GM18873 (cell line): Measurements from ENCODE around the gene HSP90AB1.
A peak's percentile ranks its signal among the peaks of the same experiment; 100 is the strongest.

Experiments used
- ATAC-seq: cut with Tn5 transposase; IDR thresholded peaks from one replicate; pipeline ENCODE4 v1.9.1; 2021; ENCODE audit warnings: mild to moderate bottlenecking, moderate library complexity, moderate number of reproducible peaks; ENCODE audit not compliant: unreplicated experiment, low FRiP score

HSP90AB1 gene

DNA sequence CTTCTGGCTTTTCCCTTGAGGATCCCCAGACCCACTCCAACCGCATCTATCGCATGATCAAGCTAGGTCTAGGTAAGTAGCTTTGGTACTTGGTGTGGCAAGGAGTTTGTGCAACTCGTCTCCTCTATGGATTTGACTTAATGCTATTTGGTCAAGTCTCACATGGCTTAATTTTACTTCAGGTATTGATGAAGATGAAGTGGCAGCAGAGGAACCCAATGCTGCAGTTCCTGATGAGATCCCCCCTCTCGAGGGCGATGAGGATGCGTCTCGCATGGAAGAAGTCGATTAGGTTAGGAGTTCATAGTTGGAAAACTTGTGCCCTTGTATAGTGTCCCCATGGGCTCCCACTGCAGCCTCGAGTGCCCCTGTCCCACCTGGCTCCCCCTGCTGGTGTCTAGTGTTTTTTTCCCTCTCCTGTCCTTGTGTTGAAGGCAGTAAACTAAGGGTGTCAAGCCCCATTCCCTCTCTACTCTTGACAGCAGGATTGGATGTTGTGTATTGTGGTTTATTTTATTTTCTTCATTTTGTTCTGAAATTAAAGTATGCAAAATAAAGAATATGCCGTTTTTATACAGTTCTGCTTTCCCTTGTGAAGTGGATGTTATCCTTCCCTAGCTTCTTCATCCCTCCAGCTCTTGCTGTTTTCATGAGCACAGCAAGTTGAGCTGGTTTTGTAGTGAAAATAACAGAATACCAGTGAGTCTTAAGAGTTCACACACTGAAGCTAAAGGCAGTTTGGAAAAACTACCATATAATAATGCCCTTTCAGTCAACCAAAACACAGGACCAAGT, 6.6 kb downstream of the HSP90AB1 start:
- ATAC-seq: no peak

DNA sequence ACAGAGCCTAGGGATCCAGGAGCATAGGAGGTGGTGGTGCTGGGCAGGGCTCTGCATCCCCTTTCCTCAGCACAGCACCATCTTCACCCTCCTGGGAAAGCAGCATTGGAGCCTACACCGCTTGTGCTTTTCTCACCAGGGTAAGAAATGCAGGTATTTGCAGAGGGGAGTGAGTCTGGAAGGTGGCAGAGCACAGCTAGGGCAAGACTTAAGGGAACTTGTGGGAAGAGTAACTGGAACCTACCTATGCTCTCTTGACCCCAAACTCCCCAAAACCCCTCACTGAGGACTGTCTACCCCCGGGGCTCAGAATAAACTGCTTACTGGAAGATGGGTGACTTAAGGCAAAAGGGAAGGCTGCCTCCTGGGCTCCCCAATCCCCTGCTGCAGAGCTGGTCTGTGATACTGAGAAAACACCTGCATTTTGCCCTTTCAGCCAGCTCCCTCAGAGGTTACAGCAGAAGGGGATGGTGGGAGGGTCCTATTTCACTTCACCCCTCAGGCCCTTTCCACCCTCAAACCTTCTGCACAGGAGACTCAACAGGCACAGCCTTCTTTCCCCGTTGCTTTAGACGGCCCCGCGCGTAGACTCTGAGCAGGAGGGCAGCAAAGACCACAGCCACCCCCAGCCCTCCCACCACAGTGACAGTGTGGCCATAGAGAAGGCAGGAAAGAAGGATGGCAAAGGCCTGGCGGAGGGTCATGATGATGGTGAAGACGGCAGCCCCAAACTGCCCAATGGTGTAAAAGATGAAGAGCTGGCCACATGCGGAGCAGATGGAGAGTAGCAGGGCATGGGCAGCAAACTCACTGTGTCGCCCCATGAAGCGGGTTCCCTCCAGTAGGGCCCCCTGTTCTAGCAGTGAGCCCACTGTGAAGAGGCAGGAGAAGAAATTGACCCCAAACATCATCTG, 7.5 kb downstream of the HSP90AB1 start:
- no peak for ATAC-seq

- no peak for ATAC-seq
Measured at GRCh38 chr6:44255105-44255808, 8.4 kb downstream of the HSP90AB1 start.

DNA sequence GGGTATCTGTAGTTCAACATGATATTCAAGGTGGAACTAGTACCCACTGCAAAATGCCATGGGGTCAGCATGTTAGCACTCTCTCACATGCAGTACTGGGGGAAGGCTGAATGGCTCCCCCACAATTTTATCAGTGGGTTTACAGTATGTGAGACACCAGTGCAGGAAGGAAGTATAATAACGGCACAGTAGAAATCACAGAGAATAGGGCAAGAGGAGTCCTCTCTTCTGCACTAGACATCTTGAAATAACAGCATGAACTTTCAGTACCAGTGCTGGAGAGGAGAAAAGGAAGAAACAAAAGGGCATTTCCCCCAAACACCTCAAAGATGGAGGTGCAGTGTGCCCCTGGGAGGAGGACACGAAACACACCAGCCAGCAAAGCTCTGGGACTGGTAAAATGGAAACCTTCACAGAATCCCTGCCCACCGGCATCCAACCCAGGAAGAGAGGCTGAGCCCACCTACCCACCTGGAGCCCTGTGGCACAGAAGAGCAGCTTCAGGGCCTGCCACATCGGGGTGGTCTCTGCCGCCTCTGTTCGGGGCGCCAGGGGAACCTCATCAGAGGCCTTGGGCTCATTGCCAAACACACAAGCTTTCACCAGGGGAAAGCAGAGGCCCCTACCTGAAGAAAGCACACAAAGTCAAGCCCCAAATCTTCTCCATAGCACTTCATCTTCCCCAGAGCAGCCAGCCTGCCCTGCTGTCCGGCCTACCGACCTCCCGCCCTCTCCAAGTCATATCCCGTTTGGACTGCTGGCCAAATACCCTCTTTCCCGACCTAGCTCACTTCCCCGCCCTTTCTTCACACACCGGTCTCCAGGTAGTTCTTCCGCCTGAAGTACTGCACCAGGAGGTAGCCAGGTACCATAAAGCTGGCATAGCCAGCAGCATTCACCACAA, 9.2 kb downstream of the HSP90AB1 start:
- no peak for ATAC-seq

DNA sequence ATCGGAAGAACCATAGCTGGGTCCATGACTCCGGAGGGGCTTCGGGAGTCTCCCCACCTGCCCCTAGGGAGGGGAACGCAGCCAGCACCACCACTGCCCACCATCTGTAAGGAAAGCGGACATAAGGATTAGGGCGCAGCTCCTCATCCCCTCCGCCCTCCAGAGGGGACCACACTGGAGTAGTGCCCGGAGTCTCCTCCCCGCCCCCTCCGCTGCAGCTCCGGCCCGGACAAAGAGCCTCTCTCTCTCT, 9.8 kb downstream of the HSP90AB1 start:
- ATAC-seq: no peak

DNA sequence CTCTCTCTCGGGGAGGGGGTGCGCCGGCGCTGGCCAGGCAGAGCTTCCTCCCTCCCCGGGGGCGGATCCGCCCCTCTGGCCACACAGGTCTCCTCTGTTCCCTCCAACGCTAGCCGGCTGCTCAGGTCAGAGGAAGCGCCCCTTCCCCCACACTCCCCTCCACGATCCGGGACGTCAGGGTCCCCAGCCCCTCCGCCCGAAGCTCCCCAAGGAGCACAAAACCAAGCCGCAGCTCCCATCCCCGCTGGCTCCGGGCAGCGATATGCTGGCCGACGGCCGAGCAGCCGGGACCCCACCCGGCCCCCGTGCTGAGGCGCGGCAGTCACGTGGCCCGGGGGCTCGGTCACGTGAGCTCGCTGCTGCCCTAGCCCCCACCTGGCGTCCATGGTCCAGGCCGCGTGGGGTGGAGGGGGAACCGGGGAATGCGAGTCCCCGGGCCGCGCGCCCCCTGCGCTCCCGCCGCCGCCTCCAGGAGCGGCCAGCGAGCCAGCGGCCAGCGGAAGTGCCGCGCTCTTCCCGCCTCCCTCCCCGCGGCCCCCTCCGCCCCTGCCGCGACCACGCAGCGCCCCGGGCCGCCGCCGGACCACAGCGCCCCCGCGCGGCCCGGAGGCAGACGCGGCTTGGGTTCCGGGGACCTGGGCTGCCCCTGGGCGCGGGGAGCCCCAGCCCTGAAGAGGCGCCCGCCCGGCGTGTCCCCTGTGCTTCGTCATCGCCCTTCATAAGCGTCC, 10.3 kb downstream of the HSP90AB1 start, which contains the start of gene SLC35B2:
TSS of gene SLC35B2 (minus strand) at position 504 of the 728 bp plus-strand sequence. CDS start at position 386, 118 bp downstream.
- ATAC-seq: no peak

DNA sequence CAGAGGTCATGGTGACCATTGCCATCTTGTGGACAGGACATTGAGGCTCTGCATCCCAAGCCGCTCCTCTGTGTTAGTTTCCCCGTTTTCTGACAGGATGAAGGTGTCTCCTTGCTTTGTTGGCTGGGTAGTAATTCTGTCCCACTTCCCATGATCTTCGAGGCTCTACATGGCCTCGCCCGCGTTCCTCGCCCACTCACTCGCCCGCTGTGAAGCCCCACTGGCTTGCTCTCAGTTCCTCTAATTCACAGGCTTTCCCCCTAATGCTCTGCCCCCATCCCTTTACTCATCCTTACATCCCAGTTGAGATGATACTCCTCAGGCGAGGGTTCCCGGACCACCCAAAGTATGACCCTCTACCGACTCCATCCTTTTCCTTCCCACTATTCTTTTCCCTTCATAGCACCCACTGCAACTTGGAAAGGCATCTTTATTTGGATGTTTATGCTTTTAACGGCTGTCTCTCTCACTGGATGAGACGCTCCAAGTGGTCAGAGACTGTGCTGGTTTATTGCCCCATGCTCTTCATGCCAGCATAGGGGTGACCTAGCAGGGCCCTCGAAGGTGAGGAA, 10.9 kb downstream of the HSP90AB1 start:
- no peak for ATAC-seq

DNA sequence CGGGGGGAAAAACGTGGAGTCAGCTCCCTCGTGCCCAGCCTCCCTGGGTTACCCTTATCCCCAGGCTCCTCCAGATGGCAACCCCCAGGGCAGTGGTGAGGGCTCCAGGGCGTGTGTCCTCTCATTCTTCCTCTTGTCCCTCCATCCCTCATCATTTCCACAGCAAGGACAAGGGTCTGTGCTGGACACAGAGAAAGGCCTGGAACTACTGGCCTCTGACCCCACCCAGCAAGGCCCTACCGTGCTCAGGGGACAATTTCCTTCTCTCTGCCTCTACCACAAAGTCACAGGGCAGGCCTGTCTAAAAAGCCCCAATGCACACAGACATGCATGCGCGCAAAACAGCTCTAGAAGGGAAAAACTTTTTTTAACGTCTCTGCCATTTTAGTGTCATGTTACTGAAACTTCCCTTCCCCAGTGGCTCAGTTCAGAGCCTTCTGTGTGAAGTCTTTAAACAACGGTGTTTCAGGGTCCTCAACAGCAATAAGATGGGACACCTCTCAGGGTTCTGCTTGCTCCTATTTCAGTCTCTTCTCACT, 11.5 kb downstream of the HSP90AB1 start:
- no peak for ATAC-seq

DNA sequence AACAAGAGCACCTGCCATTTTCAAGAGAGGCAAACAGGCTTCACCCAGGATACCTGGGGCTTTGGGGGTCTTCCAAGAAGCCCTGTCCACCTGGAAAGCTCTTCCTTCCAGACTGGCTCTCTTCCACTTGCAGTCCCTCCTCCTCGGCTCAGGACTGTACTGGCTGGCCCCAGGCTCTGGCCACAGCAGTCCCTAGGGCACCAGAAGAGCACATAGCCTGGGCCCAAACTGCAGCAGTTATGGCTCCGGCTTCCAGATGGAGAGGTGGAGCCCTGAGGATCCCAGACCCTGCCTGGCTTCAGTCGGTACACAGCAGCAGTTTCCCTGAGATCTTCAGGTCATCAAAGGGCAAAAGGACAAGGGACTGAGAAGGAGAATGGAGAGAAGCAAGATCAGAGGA, 12.0 kb downstream of the HSP90AB1 start:
- no peak for ATAC-seq

DNA sequence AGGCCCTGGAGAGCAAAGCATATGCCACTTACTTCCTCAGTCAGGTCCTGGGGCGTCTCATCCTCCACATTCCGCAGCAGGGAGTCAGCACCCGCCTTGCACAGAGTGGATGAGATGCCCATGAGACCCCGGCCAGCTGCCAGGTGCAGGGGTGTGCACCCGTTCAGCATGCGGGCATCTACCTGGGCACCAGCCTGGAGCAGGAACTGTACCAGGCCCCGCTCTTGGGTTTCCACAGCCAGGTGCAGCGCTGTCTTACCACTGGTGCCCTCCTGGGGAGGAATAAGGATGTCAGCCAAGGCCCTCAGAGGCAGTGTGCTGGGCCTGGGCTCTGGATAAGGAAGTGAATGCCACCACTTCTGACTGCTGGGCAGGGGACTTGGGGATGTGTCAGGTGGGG, 13.1 kb downstream of the HSP90AB1 start:
- no peak for ATAC-seq

DNA sequence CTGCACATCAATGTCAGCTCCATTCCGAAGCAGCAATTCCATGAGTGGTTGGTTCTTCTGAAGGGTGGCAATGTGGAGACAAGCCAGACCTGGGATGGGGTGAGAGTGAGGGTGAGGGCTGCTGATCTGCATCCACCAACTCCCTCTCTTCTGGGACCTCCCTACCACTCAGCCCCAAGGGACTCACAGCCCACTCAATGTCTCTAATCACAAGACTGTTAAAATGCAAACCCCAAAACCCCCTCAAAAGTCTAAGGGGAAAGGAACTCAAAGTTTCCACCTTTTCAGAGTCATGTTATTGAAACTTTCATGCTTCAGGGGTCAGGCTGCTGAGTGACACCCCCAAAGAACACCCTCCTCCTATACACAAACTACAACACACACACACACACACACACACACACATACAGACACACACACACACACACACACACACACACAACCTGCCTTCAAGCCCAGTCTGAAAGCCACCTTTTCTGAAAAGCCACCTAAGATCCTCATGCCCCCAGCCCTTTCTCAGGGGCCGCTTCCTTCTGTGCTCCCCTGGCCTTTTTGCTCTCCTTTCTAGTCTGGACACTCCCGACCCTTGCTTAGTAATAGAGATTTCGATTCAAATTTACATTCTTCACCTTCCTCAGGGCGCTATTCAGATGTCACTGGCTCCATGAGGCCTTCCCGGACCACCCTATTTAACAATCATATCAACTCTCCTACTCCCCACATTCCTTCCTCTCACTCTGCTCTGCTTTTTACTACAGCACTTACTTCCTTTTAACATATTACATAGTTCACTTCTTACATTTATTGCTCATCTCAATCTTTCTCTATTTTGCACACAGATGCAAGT, 13.8 kb downstream of the HSP90AB1 start:
- no peak for ATAC-seq

- no peak for ATAC-seq
Measured at GRCh38 chr6:44261581-44261980, 14.7 kb downstream of the HSP90AB1 start.

GRCh38 chr6:44262467-44263353, 15.8 kb downstream of the HSP90AB1 start:
- ATAC-seq: no peak

- no peak for ATAC-seq
Measured at GRCh38 chr6:44263354-44264100, 16.6 kb downstream of the HSP90AB1 start.

DNA sequence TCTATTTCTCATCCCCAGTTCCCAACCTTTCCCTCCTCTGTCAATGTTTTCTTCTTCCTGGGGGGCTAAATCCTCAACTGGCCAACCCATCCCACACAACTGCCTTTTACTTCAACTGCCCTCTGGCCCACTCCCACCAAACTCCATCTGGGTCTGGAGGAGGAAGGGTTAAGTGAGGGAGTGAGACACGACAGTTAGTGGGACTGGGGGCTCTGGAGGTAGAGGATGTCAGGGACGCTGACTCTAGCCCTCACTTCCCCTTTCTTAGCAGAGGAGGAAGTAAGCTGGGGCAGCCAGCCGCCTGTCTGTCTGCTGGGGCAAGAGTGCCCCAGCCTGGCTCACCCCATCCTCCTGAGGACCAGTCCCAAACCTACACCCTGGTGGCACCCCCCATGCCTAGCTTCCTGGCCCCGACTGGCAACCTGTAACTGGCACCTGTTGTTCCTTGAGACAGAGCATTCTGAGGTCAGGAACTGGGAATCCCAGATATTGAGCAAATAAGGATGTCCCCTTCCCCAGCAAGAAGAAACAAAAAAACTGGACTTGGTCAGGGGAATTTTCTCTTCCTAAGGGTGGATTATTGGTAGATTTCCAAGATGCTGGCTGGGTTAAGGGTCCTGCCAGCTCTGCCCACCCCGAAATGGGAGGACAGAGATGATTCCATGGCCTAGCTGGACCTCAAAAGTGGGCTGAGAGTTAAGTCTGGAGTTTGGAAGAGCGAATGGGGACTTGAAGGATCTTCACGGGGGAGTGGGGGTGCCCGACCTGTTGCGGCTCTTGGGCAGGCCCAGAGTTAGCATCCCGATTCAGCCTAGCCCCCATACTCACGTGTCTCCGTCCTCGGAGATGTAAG, 17.5 kb downstream of the HSP90AB1 start:
- peak; percentile 28 for ATAC-seq
